ENCODE measurements around the gene KREMEN2. TPM values are rescaled to one million over a fixed set of nuclear protein-coding genes. Genes with fewer than 3 reads are reported as not detected.

Gene KREMEN2
- total and polyA plus RNA-seq, 2 of the 4 experiments (the other 2 are of a cell fraction), result 0.03 TPM; not detected in 1

DNA sequence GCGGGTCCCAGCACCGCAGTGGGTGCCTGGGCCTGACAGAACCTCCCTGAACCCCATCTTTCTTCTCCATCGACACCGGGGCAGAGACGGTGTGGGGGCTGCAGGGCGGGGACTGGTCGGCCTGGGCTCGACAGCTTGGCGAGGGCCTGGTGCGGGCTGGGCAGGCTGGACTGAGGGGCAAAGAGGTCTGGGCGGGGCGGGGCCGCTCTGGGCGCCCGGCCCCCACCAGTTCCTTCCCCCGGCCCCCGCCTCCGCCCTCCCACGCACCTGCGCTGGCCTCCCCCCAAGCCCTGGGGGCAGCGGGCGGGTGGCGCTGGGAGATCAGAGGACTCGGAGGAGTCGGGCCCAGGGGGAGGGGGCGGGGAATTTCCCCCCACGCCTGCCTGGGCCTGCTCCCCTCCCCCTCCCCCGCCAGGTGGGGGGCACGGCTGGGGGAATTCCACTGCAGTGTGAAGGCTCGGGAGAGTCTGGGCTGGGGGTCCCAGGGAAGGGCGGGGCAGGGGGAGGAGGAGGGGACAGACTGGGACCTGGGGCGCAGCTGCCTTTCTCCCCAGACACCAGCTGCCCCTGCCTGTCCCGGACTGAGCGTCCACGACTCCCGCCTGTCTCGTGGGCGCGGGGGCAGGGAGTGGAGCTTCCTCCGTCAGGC lies 877 bp upstream of the KREMEN2 start:
- H2AFZ ChIP-seq (replicated peaks; ENCODE audit: low read length, poor library complexity), result peak overlapping the region; percentile 81
- no peak overlapping the region for H4K5ac ChIP-seq (ENCODE audit: low read depth, low read length)
- peaks cover 3% of the 10 kb centered on the region; the same call in 1 of the 2 replicates for H3K4me1 ChIP-seq (ENCODE audit: control insufficient read depth, insufficient read depth, low read length)
- H3K18ac ChIP-seq (ENCODE audit: low read depth, low read length), result no peak overlapping the region
- no peak overlapping the region for H3K9ac ChIP-seq (ENCODE audit: low read depth, low read length)
- in situ Hi-C loops (cut with MboI; ENCODE audit: low sequenced_read_pairs), result no loop called here
- no peak overlapping the region for H4K8ac ChIP-seq (ENCODE audit: low read depth in 2 of 2, low read length in 2 of 2)
- H3K56ac ChIP-seq (ENCODE audit: extremely low read depth, insufficient read depth, low read length), result no peak overlapping the region
- dilution Hi-C loops (cut with HindIII; ENCODE audit: low sequenced_read_pairs, unreplicated experiment), result no loop called here
- no peak overlapping the region for H2BK15ac ChIP-seq (ENCODE audit: low read depth, low read length)
- DNase-seq (no peak), ATAC-seq (ENCODE audit: low read depth) (no peak)
- H3K27me3 ChIP-seq (ENCODE audit: control insufficient read depth, insufficient read depth, low read length), result peaks cover 62% of the 10 kb centered on the region
- no peak overlapping the region for H3K4ac ChIP-seq (ENCODE audit: low read depth, low read length)
- no peak overlapping the region for H4K91ac ChIP-seq (ENCODE audit: insufficient read depth, low read depth, low read length)
- no peak overlapping the region for H2BK120ac ChIP-seq (ENCODE audit: low read depth, low read length)
- H2AK5ac ChIP-seq (ENCODE audit: low read depth, low read length), result no peak overlapping the region
- no peaks in the 10 kb centered on the region for H3K79me1 ChIP-seq (ENCODE audit: low read depth in 1 of 2, low read length in 2 of 2)
- 0 out of 2 replicates have a peak, but pooled peaks cover 2% of the 10 kb centered on the region for H3K9me1 ChIP-seq (ENCODE audit: insufficient read depth, low read length)
- H3K27ac ChIP-seq (ENCODE audit: insufficient read depth, low read length), result no peak overlapping the region
- peaks cover 15% of the 10 kb centered on the region; the same call in 1 of the 2 replicates for H4K20me1 ChIP-seq (ENCODE audit: insufficient read depth, low read length)
- no peak overlapping the region for H3K14ac ChIP-seq (replicated peaks; ENCODE audit: low read depth, low read length)
- H2AK9ac ChIP-seq (replicated peaks; ENCODE audit: low read depth, low read length, poor library complexity), result no peak overlapping the region
- ChIA-PET CTCF (no interaction called here), POLR2A (ENCODE audit: unreplicated experiment) (no interaction called here)
- peak overlapping the region; percentile 13 for H3K4me3 ChIP-seq (ENCODE audit: insufficient read depth, low read depth, low read length)
- TF ChIP-seq, protein P1, sequence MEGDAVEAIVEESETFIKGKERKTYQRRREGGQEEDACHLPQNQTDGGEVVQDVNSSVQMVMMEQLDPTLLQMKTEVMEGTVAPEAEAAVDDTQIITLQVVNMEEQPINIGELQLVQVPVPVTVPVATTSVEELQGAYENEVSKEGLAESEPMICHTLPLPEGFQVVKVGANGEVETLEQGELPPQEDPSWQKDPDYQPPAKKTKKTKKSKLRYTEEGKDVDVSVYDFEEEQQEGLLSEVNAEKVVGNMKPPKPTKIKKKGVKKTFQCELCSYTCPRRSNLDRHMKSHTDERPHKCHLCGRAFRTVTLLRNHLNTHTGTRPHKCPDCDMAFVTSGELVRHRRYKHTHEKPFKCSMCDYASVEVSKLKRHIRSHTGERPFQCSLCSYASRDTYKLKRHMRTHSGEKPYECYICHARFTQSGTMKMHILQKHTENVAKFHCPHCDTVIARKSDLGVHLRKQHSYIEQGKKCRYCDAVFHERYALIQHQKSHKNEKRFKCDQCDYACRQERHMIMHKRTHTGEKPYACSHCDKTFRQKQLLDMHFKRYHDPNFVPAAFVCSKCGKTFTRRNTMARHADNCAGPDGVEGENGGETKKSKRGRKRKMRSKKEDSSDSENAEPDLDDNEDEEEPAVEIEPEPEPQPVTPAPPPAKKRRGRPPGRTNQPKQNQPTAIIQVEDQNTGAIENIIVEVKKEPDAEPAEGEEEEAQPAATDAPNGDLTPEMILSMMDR (conservative IDR thresholded peaks at IDR 0.05; ENCODE audit: low read depth, low read length), result no peak
- no peak for TF ChIP-seq RAD21 (IDR thresholded peaks at IDR 0.05; ENCODE audit: low read length)
- no peak for TF ChIP-seq RFX5 (IDR thresholded peaks at IDR 0.05; ENCODE audit: low read depth, low read length)
- no peaks in the 10 kb centered on the region for H3K36me3 ChIP-seq (ENCODE audit: control insufficient read depth, insufficient read depth, low read length)
- no TSS peak for BruUV-seq (replicated peaks)
- peak overlapping the region; percentile 75; the same call in 1 of the 2 replicates for H3K4me2 ChIP-seq (ENCODE audit: low read depth, low read length)
- H2BK20ac ChIP-seq (ENCODE audit: low read depth, low read length), result no peak overlapping the region
- 3% methylated on average over 6 of the region's 40 CpGs; no CpG with 5 or more reads in 1 of the 2 experiments for WGBS, 2 experiments (ENCODE audit: extremely low coverage in 2 of 2, insufficient read length in 1 of 2)
- no peaks in the 10 kb centered on the region; the same call in 1 of the 2 replicates for H3K9me3 ChIP-seq (ENCODE audit: control insufficient read depth, insufficient read depth, low read length)
- H2BK5ac ChIP-seq (ENCODE audit: low read depth, low read length, poor library complexity, severe bottlenecking), result no peak overlapping the region
- intact Hi-C loops (cut with micrococcal nuclease), result no loop called here
- H3K23ac ChIP-seq (ENCODE audit: low read depth, low read length), result no peak overlapping the region
